Suprapubic skin (tissue), 4 donors: ENCODE measurements around the gene C2CD4D.

ENCODE experiments used
- CTCF ChIP-seq, 2 donors: fragments of 200-600 bp in 1 of 2; fragments of 450-650 bp in 1 of 2; sonication (generic) in 1 of 2; IDR thresholded peaks; one replicate each; pipeline ENCODE4 v1.5.1; 2016 to 2019; ENCODE audit warnings: antibody characterized with exemption in 2 of 2, mild to moderate bottlenecking in 1 of 2, moderate library complexity in 1 of 2
- EP300 ChIP-seq: sonication (generic); formaldehyde crosslinking; IDR thresholded peaks from one replicate; pipeline ENCODE4 v1.6.1; 2017; ENCODE audit warnings: antibody characterized with exemption
- POLR2A ChIP-seq, 2 donors: fragments of 450-650 bp; IDR thresholded peaks; one replicate each; pipeline ENCODE4 v1.6.1; 2017; ENCODE audit warnings: antibody characterized with exemption in 2 of 2, mild to moderate bottlenecking in 2 of 2, moderate library complexity in 2 of 2
- POLR2AphosphoS5 ChIP-seq, 3 donors: sonication (generic); formaldehyde crosslinking; IDR thresholded peaks; one replicate each; pipeline ENCODE4 v1.6.1; 2017; ENCODE audit warnings: antibody characterized with exemption in 3 of 3

GRCh38 chr1:151840421-151840820 is 801 bp upstream of the C2CD4D start:
- TF ChIP-seq CTCF (IDR thresholded peaks at IDR 0.05), result no peak
- no peak for TF ChIP-seq EP300
- no peak for TF ChIP-seq POLR2A (IDR thresholded peaks at IDR 0.05)
- no peak for TF ChIP-seq POLR2AphosphoS5 (IDR thresholded peaks at IDR 0.05)
